IPS-11a (cell line): ENCODE data around the gene PRKCH.

ENCODE experiments used
- H3K4me3 ChIP-seq: one replicate; pipeline ENCODE4 v1.5.1; 2013; ENCODE audit warnings: low read depth, low read length, control low read depth

Gene PRKCH

DNA sequence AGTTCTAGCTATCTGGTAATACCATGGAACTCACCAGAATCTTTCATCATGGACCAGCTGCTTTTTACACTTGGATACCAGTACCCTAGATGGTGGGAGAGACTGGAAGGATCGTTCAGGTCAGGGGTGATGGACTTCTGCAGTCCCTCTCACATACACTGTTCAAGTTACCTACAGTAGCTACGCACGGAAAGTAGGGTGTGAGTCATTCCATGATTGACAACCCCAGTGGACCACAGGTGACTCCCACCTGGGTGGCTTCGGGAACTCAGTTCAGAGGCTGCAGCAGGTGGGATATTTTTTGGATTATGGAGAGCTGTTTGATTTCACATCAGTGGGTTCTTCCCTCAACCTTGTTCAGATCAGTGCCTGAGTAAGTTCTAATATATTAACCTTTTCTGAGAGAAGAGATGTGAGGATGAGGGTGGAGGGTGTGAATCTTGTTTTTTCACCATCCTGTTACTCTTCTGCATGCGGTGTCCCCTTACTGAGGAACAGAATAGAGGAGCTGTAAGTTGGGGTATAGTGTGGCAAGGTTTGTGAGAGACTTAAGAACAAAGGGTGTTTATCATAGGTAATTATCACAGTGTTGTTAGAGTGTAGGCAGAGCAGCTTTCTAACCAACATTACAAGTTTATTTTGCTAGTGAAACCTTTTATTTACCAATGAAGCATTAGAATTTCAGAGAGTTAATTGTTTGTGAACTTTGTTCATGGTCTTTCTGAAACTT lies 39.6 kb downstream of the PRKCH start:
- no peak overlapping the region for H3K4me3 ChIP-seq

DNA sequence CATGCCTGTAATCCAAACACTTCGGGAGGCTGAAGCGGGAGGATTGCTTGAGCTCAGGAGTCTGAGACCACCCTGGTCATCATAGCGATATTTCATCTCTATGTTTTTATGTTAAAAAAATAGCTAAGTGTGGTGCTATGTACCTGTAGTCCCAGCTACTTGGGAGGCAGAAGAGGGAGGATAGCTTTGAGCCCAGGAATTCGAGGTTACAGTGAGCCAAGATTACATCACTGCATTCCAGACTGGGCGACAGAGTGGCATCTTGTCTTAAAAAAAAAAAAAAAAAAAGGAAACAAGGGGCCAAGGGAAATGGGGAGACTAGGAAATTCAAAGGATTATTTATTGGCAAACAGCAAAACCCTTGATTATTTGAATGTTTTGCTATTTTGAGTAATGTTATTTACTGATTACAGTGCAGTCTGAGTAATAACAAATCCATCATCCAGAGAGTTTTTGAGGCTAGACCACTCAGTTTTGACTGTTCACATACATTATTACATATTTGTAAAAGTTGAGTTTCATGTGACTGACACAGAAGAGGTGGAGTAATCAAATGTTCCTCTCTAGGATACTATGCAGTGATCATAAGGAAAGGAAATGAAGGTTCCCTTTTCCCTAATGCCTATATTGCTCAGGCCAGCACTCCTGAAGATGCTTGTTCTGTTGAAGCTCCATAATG lies 40.8 kb downstream of the PRKCH start:
- no peak overlapping the region for H3K4me3 ChIP-seq

- H3K4me3 ChIP-seq, result no peak overlapping the region
These were observed 42.9 kb downstream of the PRKCH start for GRCh38 chr14:61364243-61364642.

DNA sequence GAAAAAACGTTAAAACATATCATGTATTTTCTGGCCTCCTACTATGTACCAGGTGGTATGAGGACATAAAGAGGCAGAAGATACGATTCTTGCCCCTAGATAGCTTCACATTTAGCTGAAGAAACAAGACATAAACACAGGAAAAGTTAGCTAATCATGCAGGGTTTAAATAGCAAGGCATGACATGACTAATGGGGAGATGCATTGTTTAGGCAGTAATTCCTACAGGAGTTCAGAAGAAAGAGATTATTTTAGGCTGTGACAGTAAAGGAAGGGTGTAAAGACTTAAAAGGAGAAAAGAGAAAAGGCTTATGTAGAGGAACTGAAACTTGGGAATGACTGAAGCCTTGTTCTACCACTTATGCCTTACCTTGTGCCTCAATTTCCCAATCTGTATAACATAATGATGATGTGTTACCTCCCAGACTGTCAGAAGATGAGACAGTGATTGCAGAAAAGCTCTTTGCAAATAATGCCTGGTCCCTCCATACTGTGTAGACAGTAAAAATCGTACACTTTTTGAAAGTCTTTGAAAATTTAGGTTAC lies 44.4 kb downstream of the PRKCH start:
- H3K4me3 ChIP-seq, result no peak overlapping the region

GRCh38 chr14:61368114-61368710 lies 46.8 kb downstream of the PRKCH start:
- no peak overlapping the region for H3K4me3 ChIP-seq

- no peak overlapping the region for H3K4me3 ChIP-seq
These were observed 47.5 kb downstream of the PRKCH start for GRCh38 chr14:61368781-61369453.

GRCh38 chr14:61369454-61369810 lies 48.1 kb downstream of the PRKCH start:
- H3K4me3 ChIP-seq, result no peak overlapping the region

- H3K4me3 ChIP-seq, result no peak overlapping the region
These were observed 51.0 kb downstream of the PRKCH start for GRCh38 chr14:61372379-61372778.

DNA sequence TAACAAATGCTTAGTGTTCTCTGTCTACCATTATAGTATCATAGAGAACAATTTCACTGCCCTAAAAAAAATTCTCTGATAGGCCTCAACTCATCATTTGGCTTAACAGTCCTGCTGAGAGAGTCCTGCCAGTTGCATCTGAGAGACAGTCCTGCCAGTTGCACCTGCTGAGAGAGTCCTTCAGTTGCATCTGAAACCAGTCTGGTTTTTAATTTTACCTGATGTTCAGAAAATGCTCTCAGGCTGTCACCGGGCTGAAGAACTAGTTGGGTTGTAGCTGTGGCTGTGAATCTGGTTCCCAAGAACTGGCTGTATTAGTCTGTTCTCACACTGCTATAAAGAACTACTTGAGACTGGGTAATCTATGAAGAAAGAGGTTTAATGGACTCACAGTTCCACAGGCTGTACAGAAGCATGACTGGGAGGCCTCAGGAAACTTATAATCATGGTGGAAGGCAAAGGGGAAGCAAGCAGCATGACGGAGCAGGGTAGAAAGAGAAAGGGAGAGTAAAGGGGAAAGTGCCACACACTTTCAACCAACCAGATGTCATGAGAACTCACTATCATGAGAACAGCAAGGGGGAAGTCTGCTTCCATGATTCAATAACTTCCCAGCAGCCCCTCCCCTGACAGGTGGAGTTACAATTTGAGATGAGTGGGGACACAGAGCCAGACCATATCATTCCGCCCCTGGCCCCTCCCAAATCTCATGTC lies 51.6 kb downstream of the PRKCH start:
- H3K4me3 ChIP-seq, result no peak overlapping the region

DNA sequence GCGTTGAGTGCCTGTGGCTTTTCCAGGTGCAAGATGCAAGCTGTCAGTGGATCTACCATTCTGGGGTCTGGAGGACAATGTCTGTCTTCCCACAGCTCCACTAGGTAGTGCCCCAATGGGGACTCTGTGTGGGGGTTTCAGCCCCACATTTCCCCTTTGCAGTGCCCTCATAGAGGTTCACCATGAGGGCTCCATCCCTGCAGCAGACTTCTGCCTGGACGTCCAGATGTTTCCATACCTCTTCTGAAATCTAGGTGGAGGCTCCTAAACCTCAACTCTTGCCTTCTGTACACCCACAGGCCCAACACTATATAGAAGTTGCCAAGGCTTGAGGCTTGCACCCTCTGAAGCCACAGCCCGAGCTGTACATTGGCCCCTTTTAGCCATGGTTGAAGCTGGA lies 52.9 kb downstream of the PRKCH start:
- H3K4me3 ChIP-seq, result no peak overlapping the region

GRCh38 chr14:61375218-61375617 lies 53.8 kb downstream of the PRKCH start:
- H3K4me3 ChIP-seq, result no peak overlapping the region

DNA sequence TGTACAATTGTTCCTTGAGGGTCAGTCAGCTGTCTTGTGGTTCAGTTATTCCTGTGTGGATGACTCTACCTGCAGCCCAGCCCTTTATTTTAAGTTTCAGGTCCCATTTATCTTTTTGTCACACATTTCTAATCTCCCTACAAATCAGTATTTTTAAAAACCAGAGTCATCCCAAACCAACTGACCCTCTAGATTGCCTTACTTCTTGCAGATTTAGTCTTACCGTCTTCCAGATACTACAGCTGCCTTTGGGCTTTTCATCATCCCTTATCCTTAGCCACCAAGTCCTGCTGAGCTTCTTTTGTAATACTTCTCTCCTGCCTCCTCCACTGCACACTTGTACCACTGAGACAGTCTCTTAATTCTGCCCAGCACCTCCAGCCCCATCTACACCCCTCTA lies 54.9 kb downstream of the PRKCH start:
- no peak overlapping the region for H3K4me3 ChIP-seq

DNA sequence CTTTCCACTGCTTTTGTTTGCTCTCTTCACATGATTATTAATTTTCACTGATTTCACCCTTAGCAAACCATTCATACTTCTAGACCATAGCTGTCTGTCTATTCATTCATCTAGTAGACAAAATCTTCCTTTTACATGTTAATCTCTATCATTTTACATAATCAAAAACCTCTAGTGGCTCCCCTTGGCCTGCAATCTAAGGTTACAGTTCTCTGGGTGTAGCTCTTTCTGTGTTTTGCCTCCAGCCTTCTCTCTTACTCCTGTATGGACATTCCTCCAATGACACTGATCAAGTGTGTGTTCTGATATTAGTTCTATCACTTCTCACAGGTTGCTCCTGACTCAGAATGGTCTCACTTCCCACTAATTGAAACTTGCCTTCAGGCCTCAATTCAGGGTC lies 56.4 kb downstream of the PRKCH start:
- H3K4me3 ChIP-seq, result no peak overlapping the region

DNA sequence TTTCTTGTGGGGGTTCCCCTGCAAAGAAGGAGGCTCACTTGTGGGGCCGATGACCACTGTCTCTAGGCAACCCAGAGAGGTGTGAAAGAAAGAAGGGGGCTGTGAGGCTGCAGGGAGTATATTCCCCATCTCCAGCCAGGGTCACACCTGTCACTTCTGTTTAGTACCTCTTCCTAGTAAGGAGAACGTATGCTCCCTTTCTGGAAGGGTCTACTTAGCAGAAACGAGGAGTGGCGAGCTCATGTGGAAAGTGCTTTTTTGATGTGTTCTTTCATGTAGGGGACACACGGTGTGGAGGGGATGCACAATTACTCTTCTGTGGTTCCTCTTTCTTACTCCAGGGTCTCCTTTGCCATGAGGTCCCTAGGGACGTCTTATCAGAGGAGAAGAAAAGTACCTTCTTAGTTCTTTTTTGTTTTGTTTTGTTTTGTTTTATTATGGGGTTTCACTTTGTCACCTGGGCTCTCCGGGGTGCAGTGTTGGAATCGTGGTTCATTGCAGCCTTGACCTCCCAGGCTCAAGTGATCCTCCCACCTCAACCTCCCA lies 58.3 kb downstream of the PRKCH start:
- H3K4me3 ChIP-seq, result no peak overlapping the region

- H3K4me3 ChIP-seq, result no peak overlapping the region
These were observed 59.6 kb downstream of the PRKCH start for GRCh38 chr14:61380984-61381383.

GRCh38 chr14:61381553-61381952 lies 60.2 kb downstream of the PRKCH start:
- H3K4me3 ChIP-seq, result no peak overlapping the region

GRCh38 chr14:61382842-61383241 lies 61.5 kb downstream of the PRKCH start:
- no peak overlapping the region for H3K4me3 ChIP-seq

- no peak overlapping the region for H3K4me3 ChIP-seq
These were observed 63.8 kb downstream of the PRKCH start for GRCh38 chr14:61385002-61385685.

DNA sequence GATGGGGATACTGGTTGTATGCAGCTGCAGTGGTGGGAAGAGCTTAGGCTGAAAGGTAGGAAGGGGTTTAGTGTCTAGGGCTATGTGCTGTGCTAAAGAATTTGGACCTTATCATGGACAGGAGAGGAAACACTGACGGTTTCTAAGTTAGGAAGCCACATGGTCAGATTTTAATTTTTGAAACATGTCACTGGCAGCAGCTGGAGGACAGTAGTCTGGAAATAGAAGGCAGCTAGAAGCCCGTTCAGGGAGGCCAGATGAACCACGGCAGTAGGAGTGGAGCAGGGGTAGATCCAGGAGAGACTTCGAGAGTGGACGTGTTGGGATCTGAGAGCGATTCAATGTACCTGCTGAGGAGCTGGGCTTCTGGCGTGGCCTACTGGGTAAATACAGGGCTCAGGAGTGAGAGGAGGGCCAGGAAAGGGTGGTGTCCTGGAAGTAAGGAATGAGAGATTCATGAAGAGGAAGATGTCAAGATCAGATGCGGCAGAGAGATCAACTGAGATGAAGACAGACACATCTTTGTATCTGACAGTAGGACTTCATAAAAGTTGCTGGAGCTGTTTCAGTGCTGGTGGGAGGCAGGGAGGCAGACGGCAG lies 64.9 kb downstream of the PRKCH start:
- H3K4me3 ChIP-seq, result no peak overlapping the region

DNA sequence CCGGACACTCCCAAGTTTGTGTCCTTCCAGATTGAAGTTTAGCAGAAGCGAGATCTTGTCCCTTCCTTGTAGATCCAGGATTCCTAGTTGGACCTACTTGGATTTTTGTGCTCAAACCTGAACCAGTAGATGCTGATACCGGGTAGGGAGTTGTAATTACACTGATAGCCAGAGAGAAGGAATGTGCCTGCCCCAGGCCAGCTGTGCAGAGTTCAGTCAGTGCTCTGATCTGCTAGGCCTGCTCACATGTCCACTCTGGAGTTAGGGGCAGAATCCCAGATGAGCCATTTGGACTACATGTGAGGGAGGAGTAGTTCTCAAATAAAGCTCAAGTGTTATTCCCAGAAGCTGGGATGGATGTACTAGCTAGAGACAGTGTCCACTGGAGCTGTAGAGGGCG lies 65.7 kb downstream of the PRKCH start:
- H3K4me3 ChIP-seq, result no peak overlapping the region
